ENCODE data around the gene MRPS27.
A peak's percentile ranks its signal among the peaks of the same experiment; 100 is the strongest.

MRPS27 gene

DNA sequence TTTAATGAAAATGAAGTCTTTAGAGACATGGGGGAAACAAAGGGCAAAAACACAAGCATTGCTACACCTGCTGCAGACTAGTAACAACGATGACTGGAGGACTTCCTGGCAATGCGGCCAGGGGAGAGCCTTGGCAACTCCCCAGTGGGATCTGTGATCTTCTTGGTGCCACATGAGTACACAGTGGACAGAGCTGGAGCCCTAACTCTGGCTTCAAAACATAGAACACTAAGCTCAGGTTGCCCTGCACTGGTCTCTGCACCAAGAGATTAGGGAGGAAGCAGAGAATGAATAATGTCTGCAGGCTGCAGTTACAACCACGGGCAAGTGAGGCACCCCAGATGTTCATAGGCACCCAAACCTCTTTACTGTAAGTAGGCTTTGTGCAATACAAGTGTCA, 91.1 kb downstream of the MRPS27 start:
- no peak for DNase-seq

DNA sequence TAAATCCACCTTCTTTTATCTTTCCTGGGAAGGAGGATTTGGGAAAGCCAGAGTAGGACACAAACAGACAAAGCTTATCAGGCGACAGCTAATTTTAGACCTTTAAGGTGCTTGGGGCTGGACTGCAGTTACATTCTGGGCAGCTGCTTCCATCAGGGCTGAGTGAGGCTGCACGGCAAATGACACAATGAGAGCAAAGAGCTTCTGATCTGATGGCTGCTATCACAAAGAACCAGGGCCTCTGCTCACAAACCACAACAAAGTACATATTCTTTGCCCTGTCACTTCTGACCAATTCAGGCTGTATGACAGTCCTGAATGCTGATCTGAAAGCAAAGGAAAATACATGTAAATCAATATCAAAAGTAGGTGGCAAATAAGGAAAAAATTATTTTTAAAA, 93.1 kb downstream of the MRPS27 start:
- DNase-seq, result no peak

GRCh38 chr5:72225741-72226140, 94.3 kb downstream of the MRPS27 start:
- no peak for DNase-seq

GRCh38 chr5:72224946-72225463, 95.0 kb downstream of the MRPS27 start:
- no peak for DNase-seq

GRCh38 chr5:72223371-72223770, 96.7 kb downstream of the MRPS27 start:
- no peak for DNase-seq

DNA sequence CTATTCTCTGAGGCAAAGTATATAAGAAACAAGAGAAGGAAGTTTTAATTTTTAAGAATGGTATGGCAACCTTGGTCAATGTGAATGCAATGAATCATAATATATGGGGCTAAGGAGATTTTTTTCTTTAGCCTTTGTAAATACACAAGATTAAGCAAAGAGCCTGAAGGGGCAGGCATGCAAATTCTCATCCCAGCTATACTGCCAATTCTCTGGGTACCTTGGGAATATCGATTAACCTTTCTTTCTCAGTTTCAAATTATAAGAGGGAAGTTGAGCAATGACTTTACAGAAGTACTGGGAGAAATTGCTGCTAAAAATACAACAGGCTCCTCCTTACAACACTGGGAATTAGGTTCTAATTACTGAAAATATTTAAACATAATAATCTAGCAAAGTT, 97.5 kb downstream of the MRPS27 start:
- DNase-seq, result no peak

DNA sequence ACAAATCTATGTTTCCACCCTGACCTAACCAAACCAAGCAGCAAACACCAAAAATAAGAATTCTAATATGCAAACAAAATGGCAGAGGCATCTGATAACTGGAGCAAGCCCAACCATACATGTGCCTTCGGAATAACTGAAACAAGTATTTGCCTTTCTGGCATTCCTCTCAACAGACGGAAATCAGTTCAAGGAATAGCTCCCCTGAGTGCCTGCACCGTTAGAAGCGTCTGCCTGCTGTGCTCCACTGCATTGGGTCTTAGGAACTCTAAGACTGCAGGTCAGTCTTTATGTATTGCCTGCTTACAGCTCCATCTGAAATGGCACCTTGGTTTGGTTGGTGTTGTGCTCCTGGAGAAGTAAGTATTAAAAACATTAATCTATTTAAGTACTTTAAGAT, 98.5 kb downstream of the MRPS27 start:
- DNase-seq, result no peak

DNA sequence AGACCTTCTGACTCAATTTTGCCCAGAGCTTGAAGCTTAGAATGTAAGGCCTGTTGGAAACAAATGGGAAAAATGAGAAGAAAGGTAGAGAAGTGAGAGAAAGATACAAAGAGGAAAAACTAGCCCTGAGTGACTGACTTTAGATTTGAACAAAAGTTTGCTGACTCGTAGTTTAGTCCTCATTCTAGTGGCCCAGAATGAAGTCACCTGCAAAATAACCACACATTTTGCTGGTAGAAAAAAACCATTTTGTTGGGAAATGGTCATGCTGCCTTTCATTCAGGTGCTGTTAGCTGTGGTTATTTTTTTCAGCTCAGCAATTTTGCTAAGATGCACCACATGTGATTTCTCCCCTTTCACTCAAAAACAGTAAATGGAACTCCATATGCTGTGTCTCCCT, 98.9 kb downstream of the MRPS27 start:
- DNase-seq, result no peak

- DNase-seq, result peak; percentile 78
Measured at GRCh38 chr5:72216756-72217155, 103.3 kb downstream of the MRPS27 start.

- no peak for DNase-seq
Measured at GRCh38 chr5:72214168-72214567, 105.9 kb downstream of the MRPS27 start.

- no peak for DNase-seq
Measured at GRCh38 chr5:72213482-72213881, 106.6 kb downstream of the MRPS27 start.

DNA sequence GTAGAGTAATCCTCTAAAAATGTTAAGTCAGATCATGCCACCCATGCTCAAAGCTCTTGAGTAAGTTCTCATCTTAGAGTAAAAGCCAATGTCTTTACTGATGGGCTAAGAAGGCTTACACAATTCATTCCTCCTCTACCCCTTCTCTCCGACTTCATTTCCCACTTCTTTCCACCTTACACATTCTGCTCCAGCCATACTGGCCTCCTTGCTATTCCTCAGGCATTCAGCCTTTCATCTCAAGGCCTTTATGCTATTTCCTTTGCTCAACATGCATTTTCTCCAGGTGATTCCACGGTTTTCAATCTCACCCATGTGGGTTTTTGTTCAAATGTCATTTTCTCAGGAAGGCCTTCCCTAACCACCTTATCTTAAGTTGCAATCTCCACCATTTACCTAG, 107.9 kb downstream of the MRPS27 start:
- no peak for DNase-seq

DNA sequence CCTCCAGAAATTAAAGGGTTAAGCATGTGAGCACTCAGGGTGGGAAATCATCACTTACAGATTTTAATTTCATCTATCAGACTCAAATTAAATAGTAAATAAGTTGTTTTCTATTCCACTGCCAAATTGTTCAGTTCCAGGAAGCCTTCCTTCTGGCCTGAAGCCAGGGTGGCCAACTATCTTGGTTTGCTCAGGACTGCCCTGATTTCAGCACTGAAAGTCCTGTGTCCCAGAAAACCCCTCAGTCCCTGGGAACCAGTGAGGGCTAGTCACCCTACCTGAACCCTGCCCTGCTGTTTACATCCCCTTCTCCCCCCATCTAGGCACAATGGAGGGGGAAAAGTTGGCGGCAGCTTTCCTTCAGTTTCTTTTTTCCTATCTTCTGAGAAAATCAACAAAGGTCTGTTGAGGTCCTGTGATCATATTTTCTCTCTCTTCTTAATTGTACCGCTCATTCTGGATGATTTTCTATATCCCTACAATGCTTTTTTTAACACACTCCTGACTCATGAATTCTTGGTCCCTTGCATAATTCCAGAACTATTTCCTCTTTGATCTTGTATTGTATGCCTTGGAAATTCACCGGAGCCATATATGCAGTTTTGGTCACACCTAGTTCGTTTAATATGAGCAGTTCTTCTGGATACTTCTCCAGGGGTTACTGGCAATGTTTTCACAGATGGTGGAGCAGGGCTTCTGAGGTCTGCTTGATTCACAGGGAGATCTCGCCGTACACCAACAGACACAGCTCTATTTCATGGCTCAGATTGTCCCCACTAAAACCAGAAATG, 109.0 kb downstream of the MRPS27 start:
- DNase-seq, result peak; percentile 47

DNA sequence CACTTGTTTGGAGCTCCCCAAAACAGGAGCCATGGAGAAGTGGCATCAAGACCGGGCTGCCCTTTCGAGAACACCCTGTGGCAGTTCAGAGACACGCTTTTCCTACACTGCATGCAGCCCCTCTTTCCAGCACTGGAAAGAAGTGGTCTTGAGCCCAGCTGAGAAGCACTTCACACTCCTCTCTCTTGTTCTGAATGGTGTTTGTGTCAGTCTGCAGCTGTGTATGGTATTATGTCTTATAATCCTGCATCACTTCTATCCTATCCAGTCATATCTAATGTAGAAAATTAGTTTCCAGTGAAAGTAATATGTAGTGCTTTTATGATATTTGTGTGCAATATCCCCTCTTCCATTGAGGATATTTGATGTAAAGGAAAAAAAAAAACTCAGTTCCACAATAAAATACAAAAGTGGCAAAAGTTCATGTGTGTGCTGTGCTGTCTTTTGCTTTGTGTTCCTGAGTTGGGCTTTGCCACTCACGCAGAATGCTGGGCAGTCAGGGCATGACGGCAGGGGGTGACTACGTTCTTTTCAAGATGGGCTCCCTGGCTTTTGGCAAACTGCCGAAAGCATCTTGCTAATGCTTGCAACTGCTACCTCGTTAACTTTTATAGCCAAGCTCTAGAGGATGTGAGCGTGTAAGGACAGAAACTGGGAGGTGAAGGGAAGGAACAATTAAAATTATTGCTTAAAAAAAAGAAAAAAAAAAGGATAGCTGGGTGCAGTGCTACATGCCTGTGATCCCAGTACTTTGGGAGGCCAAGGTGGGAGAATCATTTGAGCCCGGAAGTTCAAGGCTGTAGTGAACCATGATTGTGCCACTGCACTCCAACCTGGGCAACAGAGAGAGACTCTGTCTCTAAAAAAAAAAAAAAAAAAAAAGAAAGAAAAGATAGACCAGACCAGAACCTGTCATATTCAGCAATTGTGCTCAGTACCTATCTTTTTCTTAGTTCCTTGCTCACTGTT, 110.6 kb downstream of the MRPS27 start:
- DNase-seq, result peak; percentile 46

DNA sequence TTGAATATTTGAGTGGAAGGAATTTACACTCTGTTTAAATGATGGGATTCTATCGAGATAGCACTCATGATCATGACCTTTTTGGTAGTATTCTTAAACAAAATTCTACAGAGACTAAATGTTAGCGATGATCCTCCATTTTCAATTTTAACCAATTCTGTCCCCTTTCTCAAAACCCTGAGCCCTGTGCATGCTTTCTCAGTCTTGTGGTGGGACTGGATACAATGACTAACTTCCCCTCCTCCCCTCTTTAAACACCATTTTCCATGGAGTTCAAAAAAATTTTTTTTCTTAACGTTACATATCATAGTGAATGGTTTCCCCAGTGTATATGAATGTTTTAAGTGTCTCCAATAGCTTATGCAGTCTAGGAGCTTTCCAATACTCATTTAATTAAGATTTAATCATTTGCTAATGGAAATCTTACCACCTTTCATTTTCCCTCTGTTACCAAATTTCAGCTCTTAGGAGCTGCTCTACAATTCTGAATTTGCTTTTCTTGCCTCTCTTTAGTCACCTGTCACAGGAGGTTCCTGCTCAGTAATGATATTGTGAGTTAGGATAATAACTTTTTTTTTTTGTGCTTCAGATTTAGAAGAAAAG, 111.6 kb downstream of the MRPS27 start:
- DNase-seq, result no peak

GRCh38 chr5:72206994-72207393, 113.0 kb downstream of the MRPS27 start:
- DNase-seq, result no peak

DNA sequence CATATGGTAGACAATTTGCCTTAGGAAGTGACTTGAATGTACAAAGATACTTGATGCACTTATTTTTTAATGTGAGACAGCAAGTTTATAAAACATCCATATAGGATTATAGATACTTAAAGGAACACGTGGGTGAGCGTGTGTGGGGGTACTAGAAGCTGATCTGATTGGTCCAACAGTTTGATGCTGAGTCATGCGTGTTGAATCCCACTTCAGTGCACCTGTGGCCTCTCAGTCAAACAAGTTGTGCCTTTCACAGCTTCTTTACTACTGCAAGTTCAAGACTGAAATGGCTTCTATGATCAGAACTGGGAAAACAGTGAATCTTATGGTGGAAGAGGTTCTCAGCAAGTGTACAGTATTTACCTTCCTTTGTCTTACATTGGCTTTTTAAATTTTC, 113.9 kb downstream of the MRPS27 start:
- no peak for DNase-seq

- DNase-seq, result no peak
Measured at GRCh38 chr5:72205431-72206009, 114.5 kb downstream of the MRPS27 start.

GRCh38 chr5:72204946-72205345, 115.1 kb downstream of the MRPS27 start:
- no peak for DNase-seq

DNA sequence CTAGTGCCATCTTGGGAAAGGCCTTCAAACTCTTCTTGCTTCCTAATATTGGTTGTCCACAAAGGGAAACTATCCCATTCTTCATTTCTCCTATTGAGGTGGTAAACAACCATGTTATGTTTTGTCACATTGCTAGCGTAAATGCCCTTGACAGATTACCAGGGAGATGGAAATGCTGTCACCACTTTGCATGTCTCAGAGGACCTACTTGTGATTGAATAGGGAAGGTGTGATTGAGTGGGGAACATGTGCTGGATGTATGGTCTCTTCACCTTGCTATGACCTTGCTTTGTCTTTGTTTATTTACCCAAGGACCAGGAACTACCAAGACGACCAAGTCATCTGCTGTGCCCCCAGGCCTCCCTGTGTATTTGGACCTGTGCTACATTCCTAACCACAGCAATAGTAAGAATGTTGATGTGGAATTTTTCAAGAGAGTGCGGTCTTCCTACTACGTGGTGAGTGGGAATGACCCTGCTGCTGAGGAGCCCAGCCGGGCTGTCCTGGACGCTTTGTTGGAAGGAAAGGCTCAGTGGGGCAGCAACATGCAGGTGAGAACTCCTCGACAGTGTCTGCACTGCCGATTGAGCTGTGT, 116.7 kb downstream of the MRPS27 start:
- DNase-seq, result no peak

DNA sequence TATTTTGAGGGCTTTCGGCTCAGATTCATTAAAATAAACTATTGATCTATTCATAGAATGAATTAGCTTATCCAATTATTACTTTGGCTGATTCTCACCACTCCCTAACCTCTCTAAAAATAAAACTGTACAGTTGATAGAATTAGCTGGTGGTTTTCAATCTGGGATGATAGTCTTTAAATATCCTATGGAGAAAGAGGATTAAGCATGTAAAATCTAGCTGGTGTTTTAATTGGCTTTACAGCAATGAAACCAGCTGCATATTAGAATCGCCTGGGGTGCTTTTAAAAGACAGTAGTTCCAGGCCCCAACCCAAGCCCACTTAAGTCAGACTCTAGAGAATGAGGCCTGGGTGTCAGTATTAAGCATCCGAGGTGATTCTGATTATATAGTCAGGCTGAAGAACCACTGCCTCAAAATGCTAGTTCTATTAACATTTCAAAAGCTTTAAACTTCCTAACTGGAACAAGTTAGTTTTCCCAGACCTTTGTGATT, 117.7 kb downstream of the MRPS27 start:
- no peak for DNase-seq

DNA sequence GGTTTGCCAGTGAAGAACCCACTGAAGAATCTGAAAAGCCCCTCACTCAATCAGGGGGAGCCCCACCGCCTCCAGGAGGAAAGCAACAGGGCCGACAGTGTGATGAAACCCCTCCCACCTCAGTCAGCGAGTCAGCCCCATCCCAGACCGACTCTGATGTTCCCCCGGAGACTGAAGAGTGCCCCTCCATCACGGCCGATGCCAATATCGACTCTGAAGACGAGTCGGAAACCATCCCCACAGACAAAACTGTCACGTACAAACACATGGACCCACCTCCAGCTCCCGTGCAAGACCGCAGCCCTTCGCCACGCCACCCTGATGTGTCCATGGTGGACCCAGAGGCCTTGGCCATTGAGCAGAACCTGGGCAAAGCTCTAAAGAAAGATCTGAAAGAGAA, 120.4 kb downstream of the MRPS27 start:
- no peak for DNase-seq
